Activated CD4-positive, alpha-beta memory T cell treated with anti-CD3 and anti-CD28 coated beads for 36 hours (primary cell): Measurements from ENCODE around the gene STK17A. TPM values are rescaled to one million over a fixed set of nuclear protein-coding genes. Genes with fewer than 3 reads are reported as not detected.
"Not testable (repeated sequence)": the region's sequence is repeated elsewhere in the genome, so short reads cannot be mapped to it uniquely, and the experiment has no call there.

ENCODE experiments used
- CTCF ChIA-PET: fragments of 350-600 bp; sonication (Branson Sonifier 250); formaldehyde crosslinking; loops from one replicate; lab custom pipeline; 2021; ENCODE audit warnings: antibody characterized with exemption, inconsistent platforms; lab: Charles Lee
- POLR2A ChIA-PET: fragments of 350-600 bp; sonication (Branson Sonifier 250); formaldehyde crosslinking; loops from one replicate; lab custom pipeline; 2021; ENCODE audit warnings: antibody characterized with exemption; lab: Charles Lee
- DNase-seq: peaks from one replicate; pipeline ENCODE4 v3.0.0-alpha.2; 2020
- H3K27ac Mint-ChIP-seq: one replicate; pipeline ENCODE4 v1.8.0; 2021; ENCODE audit warnings: mixed read lengths
- H3K27me3 Mint-ChIP-seq: one replicate; pipeline ENCODE4 v1.8.0; 2021; ENCODE audit warnings: mixed read lengths
- H3K36me3 Mint-ChIP-seq: one replicate; pipeline ENCODE4 v1.8.0; 2021; ENCODE audit warnings: mixed read lengths
- H3K4me1 Mint-ChIP-seq: one replicate; pipeline ENCODE4 v1.8.0; 2021; ENCODE audit warnings: low read depth, mixed read lengths
- H3K4me3 Mint-ChIP-seq: one replicate; pipeline ENCODE4 v1.8.0; 2021; ENCODE audit warnings: mild to moderate bottlenecking, mixed read lengths
- H3K9me3 Mint-ChIP-seq: one replicate; pipeline ENCODE4 v1.8.0; 2021; ENCODE audit warnings: mixed read lengths
- intact Hi-C: fragments of 100-400 bp; cut with micrococcal nuclease; formaldehyde crosslinking; loops from one replicate; pipeline ENCODE4 v1.15.1; 2023
- total RNA-seq, 2 experiments: library from RNA; stranded (reverse); gene quantifications; one replicate each; pipeline ENCODE4 v1.2.3, GENCODE V29; 2021

Gene STK17A
- total RNA-seq, 2 experiments from 2014 or later, result 58.2 to 62.6 TPM

GRCh38 chr7:43621729-43622448 is 39.0 kb downstream of the STK17A start:
- H3K27ac Mint-ChIP-seq, result peak overlapping the region; percentile 82
- H3K9me3 Mint-ChIP-seq, result no peaks in the 10 kb centered on the region
- H3K4me3 Mint-ChIP-seq, result peak overlapping the region; percentile 36
- ChIA-PET POLR2A (interaction anchor here (1.0 to 3.4 kb wide), 6 partner anchors 9 to 78 kb away, joined by 3 to 16 read pairs (median 8); partner anchors contain the start of gene STK17A), CTCF (interaction anchor here (0.8 to 12.6 kb wide), 7 partner anchors 19 to 78 kb away, joined by 3 to 112 read pairs (median 3); partner anchors contain the start of gene STK17A)
- H3K36me3 Mint-ChIP-seq, result peaks cover 40% of the 10 kb centered on the region
- no peak for DNase-seq
- H3K27me3 Mint-ChIP-seq, result no peaks in the 10 kb centered on the region
- H3K4me1 Mint-ChIP-seq, result peaks cover 57% of the 10 kb centered on the region
- intact Hi-C loops, result loop anchor here (1.0 to 2.0 kb wide), 5 partner anchors 10 to 79 kb away; no protein-coding TSS in a partner anchor

- no peaks in the 10 kb centered on the region for H3K9me3 Mint-ChIP-seq
- peaks cover 77% of the 10 kb centered on the region for H3K4me1 Mint-ChIP-seq
- no peak overlapping the region for H3K27ac Mint-ChIP-seq
- H3K27me3 Mint-ChIP-seq, result no peaks in the 10 kb centered on the region
- DNase-seq, result no peak
- POLR2A ChIA-PET, result no interaction called here
- peaks cover 58% of the 10 kb centered on the region for H3K36me3 Mint-ChIP-seq
- CTCF ChIA-PET, result no interaction called here
- intact Hi-C loops, result no loop called here
- H3K4me3 Mint-ChIP-seq, result no peak overlapping the region
Measured at GRCh38 chr7:43624156-43624555, 41.2 kb downstream of the STK17A start.

- Mint-ChIP-seq H3K4me1 (peaks cover 84% of the 10 kb centered on the region), H3K9me3 (no peaks in the 10 kb centered on the region), H3K27ac (peak overlapping the region; percentile 54), H3K27me3 (no peaks in the 10 kb centered on the region), H3K4me3 (no peak overlapping the region), H3K36me3 (peaks cover 66% of the 10 kb centered on the region)
- ChIA-PET CTCF (interaction anchor here (0.7 to 4.0 kb wide), 2 partner anchors 43 to 90 kb away, joined by 3 to 42 read pairs; partner anchors contain the start of gene STK17A), POLR2A (interaction anchor here (1.0 kb wide), 1 partner anchor 13 kb away, joined by 4 read pairs; no protein-coding TSS in a partner anchor)
- intact Hi-C loops, result no loop called here
- DNase-seq, result peak; percentile 67
Measured at GRCh38 chr7:43625453-43625852, 42.5 kb downstream of the STK17A start.

GRCh38 chr7:43625980-43626379 is 43.1 kb downstream of the STK17A start:
- H3K9me3 Mint-ChIP-seq, result no peaks in the 10 kb centered on the region
- POLR2A ChIA-PET, result interaction anchor here (1.0 kb wide), 2 partner anchors 13 to 43 kb away, joined by 3 to 4 read pairs; no protein-coding TSS in a partner anchor
- H3K27me3 Mint-ChIP-seq, result no peaks in the 10 kb centered on the region
- H3K27ac Mint-ChIP-seq, result peak overlapping the region; percentile 39
- intact Hi-C loops, result no loop called here
- H3K4me3 Mint-ChIP-seq, result no peak overlapping the region
- no peak for DNase-seq
- peaks cover 69% of the 10 kb centered on the region for H3K36me3 Mint-ChIP-seq
- CTCF ChIA-PET, result interaction anchor here (0.7 to 4.0 kb wide), 3 partner anchors 44 to 89 kb away, joined by 3 to 42 read pairs (median 6); partner anchors contain the start of gene STK17A
- H3K4me1 Mint-ChIP-seq, result peaks cover 85% of the 10 kb centered on the region

GRCh38 chr7:43626695-43627094 is 43.8 kb downstream of the STK17A start:
- DNase-seq, result no peak
- Mint-ChIP-seq H3K27me3 (no peaks in the 10 kb centered on the region), H3K36me3 (peaks cover 70% of the 10 kb centered on the region), H3K4me1 (peaks cover 87% of the 10 kb centered on the region), H3K9me3 (no peaks in the 10 kb centered on the region), H3K4me3 (no peak overlapping the region), H3K27ac (peak overlapping the region; percentile 39)
- intact Hi-C loops, result no loop called here
- ChIA-PET POLR2A (interaction anchor here (1.0 kb wide), 1 partner anchor 44 kb away, joined by 3 read pairs; no protein-coding TSS in a partner anchor), CTCF (interaction anchor here (1.5 to 4.0 kb wide), 2 partner anchors 44 to 73 kb away, joined by 6 to 42 read pairs; partner anchors contain the start of gene STK17A)

GRCh38 chr7:43627798-43628197 is 44.9 kb downstream of the STK17A start:
- H3K9me3 Mint-ChIP-seq, H3K4me3 Mint-ChIP-seq, H3K27me3 Mint-ChIP-seq, DNase-seq, intact Hi-C loops: not testable (repeated sequence)
- POLR2A ChIA-PET, result interaction anchor here (1.0 kb wide), 1 partner anchor 45 kb away, joined by 3 read pairs; the partner anchor contains the start of gene STK17A
- H3K4me1 Mint-ChIP-seq, result peaks cover 86% of the 10 kb centered on the region
- CTCF ChIA-PET, result interaction anchor here (0.6 to 4.0 kb wide), 4 partner anchors 12 to 542 kb away, joined by 3 to 42 read pairs (median 4); partner anchors contain the start of gene STK17A
- H3K36me3 Mint-ChIP-seq, result peaks cover 74% of the 10 kb centered on the region
- H3K27ac Mint-ChIP-seq, result peak overlapping the region; percentile 35

GRCh38 chr7:43628431-43628830 is 45.5 kb downstream of the STK17A start:
- Mint-ChIP-seq H3K27ac (peak overlapping the region; percentile 16), H3K27me3 (no peaks in the 10 kb centered on the region), H3K36me3 (peaks cover 75% of the 10 kb centered on the region), H3K4me3 (no peak overlapping the region), H3K4me1 (peaks cover 86% of the 10 kb centered on the region), H3K9me3 (no peaks in the 10 kb centered on the region)
- DNase-seq, result no peak
- intact Hi-C loops, result no loop called here
- ChIA-PET CTCF (interaction anchor here (0.7 to 4.0 kb wide), 5 partner anchors 11 to 72 kb away, joined by 3 to 42 read pairs (median 5); partner anchors contain the start of gene STK17A), POLR2A (interaction anchor here (1.0 to 1.4 kb wide), 2 partner anchors 19 to 46 kb away, joined by 3 read pairs; partner anchors contain the start of gene STK17A)

- Mint-ChIP-seq H3K36me3 (peaks cover 77% of the 10 kb centered on the region), H3K4me3 (no peak overlapping the region), H3K27me3 (no peaks in the 10 kb centered on the region), H3K27ac (no peak overlapping the region), H3K9me3 (no peaks in the 10 kb centered on the region), H3K4me1 (peaks cover 82% of the 10 kb centered on the region)
- POLR2A ChIA-PET, result interaction anchor here (0.5 to 1.3 kb wide), 3 partner anchors 40 to 1621 kb away, joined by 3 to 5 read pairs (median 4); partner anchors contain the start of gene STK17A
- CTCF ChIA-PET, result interaction anchor here (1.1 to 1.4 kb wide), 2 partner anchors 20 to 47 kb away, joined by 4 to 7 read pairs; partner anchors contain the start of gene STK17A
- intact Hi-C loops, result no loop called here
- DNase-seq, result no peak
Measured at GRCh38 chr7:43629857-43630256, 46.9 kb downstream of the STK17A start.

GRCh38 chr7:43630482-43630881 is 47.6 kb downstream of the STK17A start:
- Mint-ChIP-seq H3K4me1 (peaks cover 78% of the 10 kb centered on the region), H3K27me3 (no peaks in the 10 kb centered on the region), H3K4me3 (no peak overlapping the region), H3K27ac (peak overlapping the region; percentile 60), H3K36me3 (peaks cover 79% of the 10 kb centered on the region), H3K9me3 (no peaks in the 10 kb centered on the region)
- intact Hi-C loops, result no loop called here
- DNase-seq, result no peak
- ChIA-PET POLR2A (interaction anchor here (0.6 kb wide), 1 partner anchor 47 kb away, joined by 3 read pairs; the partner anchor contains the start of gene STK17A), CTCF (interaction anchor here (1.1 to 1.5 kb wide), 3 partner anchors 20 to 69 kb away, joined by 4 to 7 read pairs (median 5); partner anchors contain the start of gene STK17A)

- peak overlapping the region; percentile 60 for H3K27ac Mint-ChIP-seq
- H3K4me1 Mint-ChIP-seq, result peaks cover 78% of the 10 kb centered on the region
- POLR2A ChIA-PET, result no interaction called here
Measured at GRCh38 chr7:43631559-43631958, 48.7 kb downstream of the STK17A start.

GRCh38 chr7:43632746-43633145 is 49.8 kb downstream of the STK17A start:
- DNase-seq, result no peak
- POLR2A ChIA-PET, result no interaction called here
- intact Hi-C loops, result no loop called here
- H3K36me3 Mint-ChIP-seq, result peaks cover 77% of the 10 kb centered on the region
- no peaks in the 10 kb centered on the region for H3K9me3 Mint-ChIP-seq
- H3K27me3 Mint-ChIP-seq, result no peaks in the 10 kb centered on the region
- peak overlapping the region; percentile 23 for H3K27ac Mint-ChIP-seq
- CTCF ChIA-PET, result interaction anchor here (0.8 to 2.4 kb wide), 5 partner anchors 15 to 73 kb away, joined by 3 to 15 read pairs (median 3); partner anchors contain the start of gene STK17A
- peaks cover 79% of the 10 kb centered on the region for H3K4me1 Mint-ChIP-seq
- H3K4me3 Mint-ChIP-seq, result no peak overlapping the region

More at GRCh38 chr7:43631559-43631958, 48.7 kb downstream of the STK17A start:
- intact Hi-C loops, result no loop called here
- DNase-seq, result no peak
- CTCF ChIA-PET, result interaction anchor here (1.0 to 2.4 kb wide), 5 partner anchors 19 to 74 kb away, joined by 3 to 15 read pairs (median 4); partner anchors contain the start of gene STK17A
- Mint-ChIP-seq H3K4me3 (no peak overlapping the region), H3K9me3 (no peaks in the 10 kb centered on the region), H3K27me3 (no peaks in the 10 kb centered on the region), H3K36me3 (peaks cover 75% of the 10 kb centered on the region)
